DMS153 treated with DMSO at 0.1 percent for 48 hours (cell line): ENCODE data around the gene MCCC2.
"Not testable (repeated sequence)": the region's sequence is repeated elsewhere in the genome, so short reads cannot be mapped to it uniquely, and the experiment has no call there.

ENCODE experiments used
- DNase-seq: peaks from one replicate; lab custom pipeline; 2025; ENCODE audit not compliant: unreplicated experiment; lab: John Stamatoyannopoulos, UW

Gene MCCC2

GRCh38 chr5:71596169-71596568, 9.0 kb downstream of the MCCC2 start:
- no peak for DNase-seq

DNA sequence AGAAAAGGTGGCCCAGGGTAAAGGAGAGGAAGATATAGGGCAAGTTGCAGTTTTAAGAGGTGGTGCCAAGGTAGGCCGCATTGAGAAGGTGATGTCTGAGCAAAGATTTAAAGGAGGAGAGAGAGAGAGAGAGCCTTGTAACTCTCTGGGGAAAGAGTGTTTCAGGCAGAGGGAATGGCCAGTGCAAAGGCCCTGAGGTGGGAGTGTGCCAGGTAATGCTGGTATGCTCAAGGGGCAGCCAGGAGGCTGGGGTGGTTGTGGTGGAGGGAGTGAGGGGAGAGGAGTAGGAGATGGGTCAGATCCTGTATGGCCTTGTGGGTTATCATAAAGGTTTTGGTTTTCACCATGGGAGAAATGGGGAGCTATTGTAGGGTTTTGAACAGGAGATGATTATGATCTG, 9.9 kb downstream of the MCCC2 start:
- no peak for DNase-seq

DNA sequence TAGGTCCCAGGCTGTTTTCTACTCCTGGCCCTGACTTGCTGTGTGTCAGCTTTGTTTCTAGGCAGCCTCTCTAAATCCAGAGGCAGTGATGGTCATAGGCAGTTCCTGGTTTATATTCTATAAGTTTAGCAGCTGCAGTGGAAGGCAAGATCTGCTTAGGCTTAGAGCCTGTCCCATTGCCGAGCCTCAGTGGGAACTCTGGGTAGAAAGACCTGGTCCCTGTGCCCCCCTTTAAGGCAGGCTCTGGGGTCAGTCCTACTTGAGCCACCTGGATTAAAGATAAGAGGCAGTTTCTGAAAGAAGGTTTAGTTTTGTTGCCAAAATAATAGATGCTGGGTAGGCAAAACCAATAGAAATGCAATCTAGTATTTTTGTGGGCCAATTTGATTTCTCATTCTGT, 13.6 kb downstream of the MCCC2 start:
- DNase-seq: no peak

DNA sequence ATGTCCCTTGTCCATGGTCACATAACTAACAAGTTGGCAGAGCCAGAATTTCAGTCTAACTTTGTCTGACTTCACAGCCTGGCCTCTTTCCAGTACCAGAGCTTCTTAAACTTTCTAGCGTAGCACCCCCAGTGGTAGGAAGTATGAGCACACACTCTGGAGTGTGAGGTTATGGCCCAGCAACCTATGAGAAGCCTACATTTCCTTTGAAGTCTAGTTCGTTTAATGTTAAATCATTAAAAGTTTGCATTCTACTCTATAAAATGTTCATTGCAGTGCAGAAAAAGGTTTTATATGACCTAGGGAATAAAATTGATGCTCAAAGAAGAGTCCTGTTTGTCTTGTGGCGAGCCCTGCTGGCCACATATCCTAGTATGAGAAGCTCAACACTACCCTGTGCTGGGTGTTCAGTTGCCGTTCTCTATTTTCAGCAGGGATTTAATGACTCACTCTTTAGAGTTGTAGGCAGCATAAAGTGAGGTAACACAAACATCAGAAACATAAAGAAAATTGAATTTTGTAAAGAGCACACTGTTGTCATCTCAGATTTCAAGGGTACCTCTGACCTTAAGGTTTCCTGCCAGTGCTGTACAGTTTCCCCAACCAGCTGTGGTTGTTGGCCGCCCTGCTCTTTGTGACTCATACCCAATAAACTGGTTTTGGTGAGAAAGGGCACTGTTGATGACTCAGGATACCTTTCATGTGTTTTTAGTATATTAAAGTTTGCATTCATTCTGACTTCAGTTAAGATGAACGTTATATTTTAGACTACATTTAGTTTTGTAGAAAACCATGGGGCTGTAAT, 14.3 kb downstream of the MCCC2 start:
- peak; percentile 0 for DNase-seq

DNA sequence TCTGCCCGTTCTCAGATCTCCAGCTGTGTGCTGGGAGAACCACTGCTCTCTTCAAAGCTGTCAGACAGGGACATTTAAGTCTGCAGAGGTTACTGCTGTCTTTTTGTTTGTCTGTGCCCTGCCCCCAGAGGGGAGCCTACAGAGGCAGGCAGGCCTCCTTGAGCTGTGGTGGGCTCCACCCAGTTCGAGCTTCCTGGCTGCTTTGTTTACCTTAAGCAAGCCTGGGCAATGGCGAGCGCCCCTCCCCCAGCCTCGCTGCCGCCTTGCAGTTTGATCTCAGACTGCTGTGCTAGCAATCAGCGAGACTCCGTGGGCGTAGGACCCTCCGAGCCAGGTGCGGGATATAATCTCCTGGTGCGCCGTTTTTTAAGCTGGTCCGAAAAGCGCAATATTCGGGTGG, 22.8 kb downstream of the MCCC2 start:
- not testable (repeated sequence) for DNase-seq

DNA sequence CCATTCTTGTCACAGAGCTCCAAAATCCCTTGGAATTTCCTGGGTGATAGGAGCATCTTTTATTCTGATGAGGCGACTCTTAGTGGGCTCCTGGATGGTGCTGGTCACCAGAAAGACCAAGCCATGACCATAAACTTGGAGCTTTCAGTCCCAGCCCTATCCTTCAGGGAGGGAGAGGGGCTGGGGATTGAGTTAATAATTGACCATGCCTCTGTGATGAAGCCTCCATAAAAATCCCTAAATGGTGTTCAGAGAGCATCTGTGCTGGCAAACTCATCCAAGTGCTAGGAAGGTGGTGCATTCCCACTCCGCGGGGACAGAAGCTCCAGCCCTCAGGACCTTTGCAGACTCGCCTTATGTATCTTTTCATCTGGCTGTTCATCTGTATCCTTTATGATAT, 28.7 kb downstream of the MCCC2 start:
- DNase-seq: no peak

DNA sequence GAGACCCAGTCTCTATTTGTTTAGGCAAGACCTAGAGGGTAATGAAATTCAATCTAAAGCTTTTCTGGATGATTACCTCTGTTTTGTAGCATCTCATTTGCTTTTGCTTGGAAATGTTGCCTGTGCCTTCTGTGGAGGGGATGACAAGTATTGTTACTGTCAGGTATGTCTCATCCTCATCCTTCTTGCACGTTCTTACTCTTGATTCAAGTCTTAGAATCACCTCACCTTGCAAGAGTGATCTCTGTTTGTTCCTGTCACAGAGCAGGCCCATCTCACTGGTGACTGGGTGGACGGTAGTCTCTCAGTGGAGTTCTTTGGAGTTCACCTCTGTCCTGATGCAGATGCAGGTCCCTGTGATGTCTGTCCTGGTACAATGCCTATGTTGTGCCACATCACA, 33.5 kb downstream of the MCCC2 start:
- no peak for DNase-seq

DNA sequence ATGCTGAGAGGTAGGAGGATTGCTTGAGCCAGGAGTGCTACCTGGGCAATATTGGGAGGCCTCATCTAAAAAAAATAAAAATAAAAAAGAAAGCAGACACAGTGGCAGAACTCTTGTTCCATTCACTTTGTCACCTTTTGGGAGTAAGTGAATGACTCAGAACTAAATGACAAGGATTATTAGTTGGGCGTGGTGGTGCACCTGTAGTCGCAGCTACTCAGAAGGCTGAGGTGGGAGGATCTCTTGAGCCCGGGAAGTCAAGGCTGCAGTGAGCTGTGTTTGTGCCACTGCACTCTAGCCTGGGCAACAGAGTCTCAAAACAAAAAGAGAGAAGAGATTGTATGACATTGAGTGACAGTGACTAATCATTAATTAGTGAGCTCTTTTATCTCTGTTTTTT, 34.1 kb downstream of the MCCC2 start:
- DNase-seq: no peak

- no peak for DNase-seq
Measured at GRCh38 chr5:71621741-71622140, 34.6 kb downstream of the MCCC2 start.

DNA sequence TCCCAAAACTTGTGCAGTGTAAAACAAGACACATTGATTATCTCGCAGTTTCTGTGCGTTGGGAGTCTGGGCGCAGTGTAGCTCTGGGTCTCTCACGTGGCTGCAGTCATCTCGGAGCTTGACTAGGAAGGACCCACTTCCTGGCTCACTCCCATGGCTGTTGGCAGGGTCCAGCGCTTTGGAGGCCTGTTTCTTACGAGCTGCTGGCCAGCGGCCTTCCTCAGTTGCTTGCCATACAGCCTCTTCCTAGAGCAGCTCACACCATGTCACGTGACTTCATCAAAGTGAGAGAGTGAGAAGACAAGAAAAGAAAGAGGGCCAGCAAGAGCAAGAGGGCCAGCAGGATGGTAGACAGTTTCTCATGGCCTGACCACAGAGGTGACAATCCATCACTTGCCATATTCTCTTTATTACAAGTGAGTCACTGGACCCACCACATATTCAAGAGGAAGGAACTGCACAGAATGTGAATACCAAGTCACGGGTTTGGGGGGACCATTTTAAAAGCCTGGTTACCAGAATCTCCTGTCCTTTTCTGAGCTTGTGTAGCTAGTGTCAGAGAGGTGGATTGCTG, 36.2 kb downstream of the MCCC2 start:
- no peak for DNase-seq

DNA sequence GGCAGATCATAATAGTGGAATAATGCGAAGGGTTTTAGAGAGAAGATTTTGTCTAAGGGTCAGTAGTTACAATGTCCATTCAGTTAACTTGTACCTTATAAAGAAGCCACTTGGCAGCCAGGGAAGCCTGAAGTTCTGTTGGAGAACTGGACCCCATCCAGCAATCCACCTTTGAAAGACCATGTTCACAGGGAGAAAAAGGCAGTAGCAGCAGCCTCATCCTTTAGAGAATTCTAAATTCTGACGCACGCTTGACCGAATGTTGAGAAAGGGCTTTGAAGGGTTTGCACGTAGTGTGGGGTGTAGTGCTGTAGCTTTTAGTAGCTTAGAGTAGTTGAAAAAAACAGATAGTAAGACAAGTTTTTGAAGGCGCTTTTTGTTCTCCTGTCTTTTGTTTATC, 42.8 kb downstream of the MCCC2 start:
- DNase-seq: no peak

- DNase-seq: no peak
Measured at GRCh38 chr5:71631070-71631469, 43.9 kb downstream of the MCCC2 start.

DNA sequence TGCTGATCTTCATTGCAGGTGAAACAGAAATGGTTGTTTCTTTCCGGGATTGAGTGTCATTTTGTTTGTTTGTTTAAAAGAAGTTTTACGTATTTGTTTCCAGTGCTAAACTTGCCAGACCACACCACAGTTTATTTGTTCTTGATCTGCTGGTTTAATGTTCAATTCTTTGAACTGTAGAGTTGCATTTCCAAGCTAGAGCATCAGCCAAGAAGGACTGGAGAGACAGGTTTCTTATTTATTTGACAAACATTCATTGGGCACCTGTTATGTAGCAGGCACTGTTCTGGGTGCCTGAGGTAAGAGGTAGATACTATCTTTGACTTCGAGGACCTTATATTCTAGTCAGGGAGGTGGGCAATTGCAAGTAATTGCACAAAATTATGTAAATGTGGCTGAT, 45.0 kb downstream of the MCCC2 start:
- no peak for DNase-seq

DNA sequence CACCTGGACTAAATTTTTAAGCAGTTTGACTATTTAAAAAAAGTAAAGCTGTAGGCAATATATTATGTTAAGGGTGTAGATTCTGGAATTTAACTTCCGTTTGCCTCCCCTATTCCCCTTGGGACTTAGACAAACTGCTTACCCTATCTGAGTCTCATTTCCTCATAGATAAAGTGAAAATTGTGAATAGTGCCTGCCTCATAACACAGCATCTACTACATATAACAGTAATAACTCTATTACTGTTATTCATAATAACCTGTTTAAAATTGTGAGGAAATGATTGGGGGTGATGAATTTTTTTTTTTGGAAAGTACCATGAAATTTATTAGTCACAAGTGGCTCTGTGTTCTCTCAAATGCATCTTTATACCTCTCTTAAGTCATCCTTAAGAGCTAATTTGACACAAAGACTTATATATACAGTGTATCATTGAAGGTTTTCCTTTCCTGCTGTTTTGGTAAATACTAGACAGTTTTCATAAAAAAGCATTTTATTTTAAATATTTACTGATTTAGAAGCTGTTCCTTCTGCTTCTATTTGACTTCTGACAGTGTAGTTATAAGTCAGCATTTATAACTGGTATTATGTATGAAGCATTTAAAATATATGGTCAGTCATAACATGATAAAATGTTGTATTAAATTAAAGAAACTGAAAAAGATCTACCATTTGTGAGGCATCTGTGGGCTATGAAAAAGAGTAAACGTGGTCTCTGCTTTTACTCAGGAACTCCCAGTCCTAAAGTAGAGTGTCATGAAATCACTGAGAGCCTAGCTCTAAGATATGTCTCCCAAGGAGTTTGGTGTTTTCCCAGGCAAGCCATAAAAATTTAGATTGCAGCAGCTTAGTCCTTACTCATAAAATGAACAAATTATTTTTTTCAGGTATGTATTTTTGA, 46.4 kb downstream of the MCCC2 start:
- DNase-seq: no peak

GRCh38 chr5:71637133-71637532, 50.0 kb downstream of the MCCC2 start:
- DNase-seq: no peak

- DNase-seq: no peak
Measured at GRCh38 chr5:71640408-71640807, 53.3 kb downstream of the MCCC2 start.

DNA sequence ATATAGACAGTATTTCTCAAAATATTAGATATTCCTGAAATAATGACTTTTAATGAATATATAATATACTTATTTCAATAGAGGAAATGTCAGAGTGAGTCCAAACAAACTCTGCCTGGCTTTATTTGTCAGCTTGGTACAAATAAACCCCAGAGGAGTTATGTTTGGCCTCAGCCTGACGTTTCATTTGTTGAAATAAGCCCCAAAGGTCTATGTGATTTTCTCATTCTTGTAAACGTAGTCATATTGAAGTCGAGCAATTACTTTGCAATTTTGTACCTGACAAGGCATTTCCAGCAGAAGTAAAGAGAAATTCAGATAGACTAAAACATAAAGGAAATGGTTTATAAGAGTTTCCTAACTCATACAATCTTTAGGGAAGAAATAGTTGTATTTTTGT, 57.9 kb downstream of the MCCC2 start:
- no peak for DNase-seq

DNA sequence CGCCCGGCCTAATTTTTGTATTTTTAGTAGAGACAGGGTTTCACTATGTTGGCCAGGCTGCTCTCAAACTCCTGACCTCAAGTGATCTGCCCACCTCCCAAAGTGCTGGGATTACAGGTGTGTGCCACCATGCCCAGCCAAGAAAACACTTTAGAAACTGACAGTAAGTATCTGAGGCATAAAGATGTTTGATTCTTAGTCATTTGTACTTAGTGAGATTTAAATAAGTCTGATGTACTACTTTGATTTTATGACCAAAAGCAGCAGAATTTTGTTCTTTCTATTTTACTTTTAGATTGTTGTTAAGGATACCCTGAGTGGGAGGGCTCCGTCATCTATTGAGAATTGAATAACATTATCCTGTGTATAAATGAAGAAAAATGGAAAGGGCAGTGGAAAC, 63.8 kb downstream of the MCCC2 start:
- DNase-seq: not testable (repeated sequence)

DNA sequence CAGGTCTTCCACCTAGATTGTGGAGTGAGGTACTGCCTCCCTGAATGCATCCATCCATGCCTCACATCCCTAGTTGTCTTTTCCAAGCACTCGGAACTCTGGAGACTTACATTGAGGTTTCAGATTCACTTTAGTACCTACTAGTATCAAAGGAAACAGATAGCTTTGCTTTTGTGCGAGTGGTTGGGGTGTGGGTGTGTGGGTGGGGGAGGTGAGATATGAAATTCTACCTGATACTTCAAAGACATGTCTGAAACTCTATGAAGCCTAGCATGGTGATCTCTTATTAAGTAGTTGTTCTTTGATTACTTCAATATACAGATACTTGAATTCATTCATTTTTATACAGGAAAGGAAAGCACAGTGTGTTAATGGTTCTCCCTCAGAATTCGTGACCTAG, 64.4 kb downstream of the MCCC2 start:
- DNase-seq: no peak

DNA sequence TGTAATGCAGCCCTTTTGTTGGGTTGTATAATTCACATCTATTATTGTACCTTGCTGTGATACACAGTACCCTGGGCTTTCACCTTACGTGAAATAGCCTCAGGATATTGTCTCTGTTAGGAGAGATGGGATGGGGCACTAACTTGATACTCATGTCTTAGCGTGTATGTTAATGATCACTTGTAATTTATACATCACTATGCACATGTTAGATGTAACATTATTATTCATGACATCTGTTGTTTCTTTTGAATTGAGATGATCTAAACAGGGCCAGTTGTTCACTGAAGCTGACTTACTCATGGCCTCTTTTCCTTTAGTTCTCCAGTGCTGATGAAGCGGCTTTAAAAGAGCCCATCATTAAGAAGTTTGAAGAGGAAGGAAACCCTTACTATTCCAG, 65.2 kb downstream of the MCCC2 start:
- DNase-seq: no peak

DNA sequence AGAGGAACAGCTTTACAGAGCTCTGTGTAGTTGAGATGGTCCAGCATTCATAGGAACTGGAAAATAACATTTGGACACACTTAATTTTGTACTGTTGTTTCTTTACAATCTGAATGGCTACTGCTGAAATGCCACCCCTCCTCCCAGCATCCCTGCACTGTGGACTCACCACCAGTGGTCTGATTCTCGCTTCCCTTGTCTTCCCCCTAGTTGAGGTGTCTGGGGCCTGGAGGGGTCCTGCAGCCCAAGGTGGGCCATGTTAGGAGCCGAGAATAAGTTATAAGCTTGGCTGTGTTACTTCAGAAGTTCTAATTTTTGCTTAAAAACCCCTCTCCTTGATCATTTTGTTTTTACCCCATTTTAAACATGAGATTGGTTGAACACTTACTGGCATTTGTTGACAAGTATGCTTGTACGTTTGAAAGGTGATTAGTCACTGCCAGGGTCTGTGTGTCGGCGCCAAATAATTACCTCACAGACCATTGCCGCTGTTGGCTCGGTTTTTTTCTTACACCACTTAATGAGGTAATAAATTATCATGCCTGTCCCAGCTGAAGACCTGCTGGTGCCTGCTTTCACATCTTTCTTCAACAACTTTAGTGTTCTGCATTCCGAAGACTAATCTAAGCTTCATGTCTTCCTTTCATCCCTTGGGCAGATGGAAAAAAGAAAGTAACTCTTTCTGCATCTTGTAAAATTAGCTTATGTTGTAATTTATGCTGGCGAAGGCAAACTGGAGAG, 65.8 kb downstream of the MCCC2 start:
- no peak for DNase-seq
